HG02763 (cell line): ENCODE data around the gene TPSD1.
"Not testable (repeated sequence)": the region's sequence is repeated elsewhere in the genome, so short reads cannot be mapped to it uniquely, and the experiment has no call there.

Experiments
- ATAC-seq: cut with Tn5 transposase; IDR thresholded peaks from one replicate; pipeline ENCODE4 v1.9.1; 2021; ENCODE audit warnings: mild to moderate bottlenecking, moderate library complexity; ENCODE audit not compliant: unreplicated experiment

Gene TPSD1

DNA sequence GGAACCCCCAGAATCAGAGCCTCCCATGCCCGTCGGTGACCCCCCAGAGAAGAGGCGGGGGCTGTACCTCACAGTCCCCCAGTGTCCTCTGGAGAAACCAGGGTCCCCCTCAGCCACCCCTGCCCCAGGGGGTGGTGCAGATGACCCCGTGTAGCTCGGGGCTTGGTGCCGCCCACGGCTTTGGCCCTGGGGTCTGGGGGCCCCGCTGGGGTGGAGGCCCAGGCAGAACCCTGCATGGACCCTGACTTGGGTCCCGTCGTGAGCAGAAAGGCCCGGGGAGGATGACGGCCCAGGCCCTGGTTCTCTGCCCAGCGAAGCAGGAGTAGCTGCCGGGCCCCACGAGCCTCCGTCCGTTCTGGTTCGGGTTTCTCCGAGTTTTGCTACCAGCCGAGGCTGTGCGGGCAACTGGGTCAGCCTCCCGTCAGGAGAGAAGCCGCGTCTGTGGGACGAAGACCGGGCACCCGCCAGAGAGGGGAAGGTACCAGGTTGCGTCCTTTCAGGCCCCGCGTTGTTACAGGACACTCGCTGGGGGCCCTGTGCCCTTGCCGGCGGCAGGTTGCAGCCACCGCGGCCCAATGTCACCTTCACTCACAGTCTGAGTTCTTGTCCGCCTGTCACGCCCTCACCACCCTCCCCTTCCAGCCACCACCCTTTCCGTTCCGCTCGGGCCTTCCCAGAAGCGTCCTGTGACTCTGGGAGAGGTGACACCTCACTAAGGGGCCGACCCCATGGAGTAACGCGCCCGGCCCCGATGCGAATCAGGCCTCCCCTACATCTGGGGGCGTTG, 34.8 kb upstream of the TPSD1 start:
- ATAC-seq = no peak

DNA sequence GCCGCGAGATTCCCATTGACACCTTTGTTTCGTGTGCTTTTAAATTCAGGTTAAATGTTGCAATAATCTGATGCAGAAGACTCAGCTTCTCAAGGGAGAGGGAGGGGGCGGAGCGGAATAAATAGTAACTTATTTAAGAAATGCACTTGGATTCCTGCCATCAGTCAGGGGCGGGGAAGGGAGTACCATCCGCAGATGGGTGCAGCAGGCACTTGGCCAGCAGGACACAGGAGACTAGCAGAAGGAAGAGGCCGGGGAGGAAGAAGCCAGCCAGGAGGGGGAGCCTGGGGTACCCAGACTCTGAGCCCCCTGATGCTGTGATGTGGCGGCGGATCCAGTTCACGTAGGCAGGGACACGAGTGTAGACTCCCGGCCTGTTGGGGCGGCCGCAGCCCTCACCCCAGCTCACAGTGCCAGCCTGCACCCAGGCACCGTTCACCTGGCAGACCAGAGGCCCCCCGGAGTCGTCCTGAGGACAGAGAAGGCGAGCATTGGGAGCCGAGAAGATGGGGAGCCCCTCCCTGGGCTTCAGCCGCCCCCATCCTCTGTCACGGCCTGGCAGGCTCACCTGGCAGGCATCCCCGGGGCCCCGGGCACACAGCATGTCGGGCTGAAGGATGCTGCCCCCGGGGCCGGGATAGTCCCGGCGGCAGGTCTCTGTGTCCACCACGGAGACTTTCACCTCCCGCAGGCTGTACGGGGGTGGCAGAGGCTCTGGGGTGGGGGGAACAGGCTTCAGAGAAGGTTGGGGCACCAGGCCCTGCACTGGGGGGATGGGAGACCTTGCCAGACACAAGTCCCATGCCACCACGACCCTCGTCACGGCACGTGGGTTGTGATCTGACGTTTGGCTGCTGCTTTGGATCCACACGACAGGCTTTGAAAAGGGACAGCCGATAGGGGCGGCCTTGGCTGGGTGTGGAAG, 34.0 kb upstream of the TPSD1 start:
- ATAC-seq = no peak

DNA sequence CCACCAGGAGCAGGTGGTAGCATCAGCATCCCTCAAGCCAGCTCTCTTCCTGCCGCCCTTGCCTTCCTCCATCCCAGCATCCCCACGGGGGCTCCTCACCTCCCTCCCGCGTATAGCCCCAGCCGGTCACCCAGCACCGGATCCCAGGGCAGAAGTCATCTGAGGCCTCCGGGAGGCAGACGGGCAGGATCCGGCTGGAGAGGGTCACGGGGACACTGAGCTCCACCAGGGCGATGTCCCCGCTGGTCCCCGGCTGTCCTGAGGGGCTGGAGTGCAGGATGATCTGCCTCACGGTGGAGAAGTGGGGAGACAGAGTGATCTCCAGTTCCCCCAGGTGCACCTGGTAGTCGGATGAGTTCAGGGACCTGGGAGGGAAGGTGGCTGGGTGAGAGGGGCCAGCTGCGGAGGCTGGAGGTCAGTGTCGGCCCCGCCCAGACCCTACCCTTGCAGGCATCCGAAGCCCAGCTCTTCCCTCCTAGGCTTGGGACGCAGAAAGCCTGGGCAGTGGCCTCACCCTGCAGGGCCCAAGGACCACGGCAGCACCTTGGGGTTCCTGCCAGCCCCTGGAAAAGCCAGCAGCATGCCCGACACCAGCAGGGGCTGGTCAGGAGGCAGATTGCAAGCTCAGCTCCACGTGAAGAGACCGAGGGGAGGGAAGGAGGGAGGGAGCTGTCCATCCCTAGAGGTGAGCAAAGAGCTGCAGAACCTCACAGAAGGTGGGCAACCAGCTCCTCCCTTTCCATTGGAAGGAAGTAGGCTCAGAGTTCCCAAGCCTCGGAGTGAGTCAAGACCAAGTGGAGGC, 33.1 kb upstream of the TPSD1 start:
- no peak for ATAC-seq

DNA sequence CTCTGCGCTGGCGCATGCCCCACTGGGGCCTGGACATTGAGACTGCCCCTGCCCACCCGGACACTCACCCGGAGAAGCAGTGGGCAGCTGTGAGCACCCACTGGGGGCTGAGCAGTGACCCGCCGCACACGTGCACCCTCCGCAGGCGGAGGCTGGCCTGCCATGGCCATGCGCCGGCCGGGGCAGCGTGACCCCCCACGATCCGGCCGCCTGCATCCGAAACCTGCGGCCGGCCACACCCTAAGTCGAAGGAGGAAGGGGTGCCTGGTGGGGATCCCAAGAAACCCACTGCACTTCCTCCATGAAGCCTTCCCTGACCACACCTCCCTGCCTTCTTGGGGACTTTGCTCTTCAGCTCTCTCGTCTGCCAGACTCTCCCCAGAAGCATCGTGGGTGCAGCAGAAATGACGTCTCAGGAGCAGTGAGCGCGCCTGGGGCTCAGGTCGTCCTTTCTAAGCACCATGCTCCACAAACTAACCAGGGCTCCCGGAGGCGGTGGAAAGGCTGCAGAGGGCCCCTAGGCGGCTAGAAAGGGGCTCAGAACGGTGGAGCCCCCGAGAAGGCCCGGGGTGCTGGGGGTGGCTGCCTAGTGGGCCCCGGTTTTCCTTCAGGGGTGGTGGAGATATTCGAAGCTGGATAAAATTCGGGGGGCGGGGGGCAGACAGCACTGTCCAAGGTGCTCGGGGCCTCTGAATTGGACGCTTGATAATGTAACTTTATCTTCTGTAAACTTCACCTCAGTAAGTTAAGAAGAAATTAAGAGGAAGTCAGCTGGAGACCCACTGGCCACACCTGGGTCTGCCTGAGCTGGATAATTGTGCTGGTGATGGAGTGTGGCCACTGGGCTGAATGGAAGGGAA, 32.3 kb upstream of the TPSD1 start:
- ATAC-seq = no peak

DNA sequence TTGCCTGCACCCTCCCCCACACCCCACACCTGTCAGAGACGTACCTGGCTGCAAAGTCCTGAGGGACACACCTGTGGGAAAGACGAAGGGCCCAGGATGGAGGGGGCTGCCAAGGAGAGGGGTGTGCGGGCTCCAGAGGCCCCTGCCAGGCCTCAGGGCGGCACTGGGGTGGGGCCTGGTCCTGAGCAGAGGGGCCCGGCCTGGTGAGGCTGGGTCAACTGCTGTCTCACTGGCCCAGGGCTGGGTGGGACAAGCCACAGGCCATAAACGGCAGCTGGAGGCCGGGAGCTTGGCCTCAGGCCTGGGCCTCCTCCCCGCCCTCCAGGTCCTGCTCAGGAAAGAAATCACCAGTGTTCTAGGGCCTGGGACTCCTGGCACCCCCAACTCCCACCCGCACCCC, 31.3 kb upstream of the TPSD1 start:
- no peak for ATAC-seq

DNA sequence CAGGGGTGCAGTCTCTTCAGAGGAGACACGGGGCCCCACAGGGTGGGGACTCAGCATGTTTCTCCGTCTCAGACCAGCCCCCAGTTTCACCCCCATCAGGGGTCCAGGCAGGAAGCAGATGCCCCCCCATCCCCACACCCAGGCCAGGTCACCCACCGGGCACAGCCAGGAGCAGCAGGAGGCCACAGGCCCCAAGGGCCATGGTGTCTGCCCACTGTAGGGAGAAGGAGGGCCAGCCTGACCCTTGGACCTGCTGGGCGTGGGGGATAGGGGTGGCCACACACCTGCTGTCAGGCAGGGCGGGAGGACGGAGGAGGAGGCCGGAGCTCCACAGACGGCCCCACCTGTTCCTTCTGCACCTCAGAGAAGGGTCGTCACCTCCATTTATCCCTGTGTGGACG, 30.8 kb upstream of the TPSD1 start, which contains the start of gene TPSG1:
Gene TPSG1, minus strand, starts transcription at position 218 of the 401 bp plus-strand sequence. Its CDS starts 16 bp downstream, at position 202.
- no peak for ATAC-seq

DNA sequence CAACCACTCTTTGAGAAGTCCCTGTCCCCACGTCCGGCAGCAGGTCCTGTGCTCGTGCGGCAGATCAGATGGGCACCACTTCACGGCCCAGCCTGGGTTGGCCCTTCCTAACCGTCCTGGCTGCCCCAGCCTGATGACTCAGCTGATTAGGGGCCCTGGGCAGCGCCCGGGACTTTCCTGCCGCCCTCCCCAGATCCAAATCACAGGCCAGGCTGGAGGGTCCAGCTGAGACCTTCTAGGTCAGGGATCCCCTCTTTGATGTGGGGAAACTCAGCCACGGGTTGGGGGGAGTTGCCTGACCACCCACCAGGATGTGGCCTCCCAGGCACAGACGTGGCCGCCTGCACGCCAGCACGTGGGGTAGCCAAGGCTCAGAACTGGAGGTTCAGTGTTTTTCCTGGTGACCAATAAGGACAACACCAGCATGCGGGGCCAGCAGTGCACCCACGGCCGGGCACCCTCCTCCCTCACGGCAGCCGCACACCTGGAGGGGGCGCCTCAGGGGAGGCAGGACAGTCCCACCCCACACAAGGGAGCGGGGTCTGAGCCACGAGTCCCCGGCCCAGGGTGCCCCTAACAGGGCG, 30.0 kb upstream of the TPSD1 start:
- ATAC-seq = not testable (repeated sequence)

DNA sequence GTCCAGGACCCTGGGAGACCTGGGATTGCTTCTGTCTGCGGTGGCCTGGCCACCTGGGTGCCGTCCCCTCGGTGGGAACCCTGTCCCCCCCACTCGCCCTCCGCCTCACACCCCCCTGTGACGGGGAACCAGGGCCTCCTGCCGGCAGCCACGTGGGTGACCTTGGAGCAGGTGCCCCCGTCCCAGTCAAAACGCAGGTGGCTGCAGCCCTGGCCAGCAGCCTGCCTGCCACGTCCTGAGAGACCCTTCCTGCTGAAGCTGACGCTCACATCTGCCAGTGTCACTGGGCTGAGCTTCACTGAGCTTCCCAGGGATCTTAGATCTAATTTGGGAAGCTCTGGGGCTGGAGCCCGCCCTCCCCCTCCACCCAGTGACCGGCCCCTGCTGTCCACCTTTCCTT, 29.2 kb upstream of the TPSD1 start:
- ATAC-seq = not testable (repeated sequence)

DNA sequence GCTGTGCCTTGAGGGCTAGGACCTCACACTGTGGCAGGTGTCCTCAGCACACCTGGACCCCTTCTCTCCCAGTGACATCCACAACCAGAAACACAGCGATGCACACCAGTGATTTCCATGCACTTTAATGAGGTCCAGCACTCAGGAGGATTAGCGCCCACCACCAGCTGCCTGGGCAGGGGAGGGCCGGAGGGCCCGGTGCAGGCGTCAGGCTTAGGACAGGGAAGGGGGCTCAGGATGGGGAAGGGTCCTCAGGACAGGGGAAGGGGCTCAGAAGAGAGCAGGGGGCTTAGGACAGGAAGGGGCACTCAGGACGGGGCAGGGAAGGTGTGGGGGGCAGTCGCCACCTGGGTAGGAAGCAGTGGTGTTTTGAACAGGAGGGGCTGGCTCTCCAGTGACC, 27.6 kb upstream of the TPSD1 start:
- ATAC-seq = not testable (repeated sequence)

DNA sequence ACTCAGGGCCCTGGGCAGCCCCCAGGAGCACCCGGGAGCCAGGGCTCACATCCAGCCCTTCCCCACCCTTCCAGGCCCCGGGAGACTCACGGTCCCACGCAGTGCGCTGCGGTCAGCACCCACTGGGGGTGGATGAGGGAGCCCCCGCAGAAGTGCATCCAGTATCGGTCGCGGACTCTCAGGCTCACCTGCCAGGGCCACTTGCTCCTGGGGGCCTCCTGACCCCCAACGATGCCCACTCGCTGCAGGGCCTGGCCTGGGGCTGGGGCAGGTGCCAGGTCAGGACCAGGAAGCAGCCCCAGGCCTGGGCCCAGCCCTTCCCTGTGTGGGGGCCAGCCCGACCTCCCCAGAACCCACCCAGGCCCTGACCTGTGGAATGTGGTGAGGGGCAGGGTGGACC, 26.4 kb upstream of the TPSD1 start:
- ATAC-seq = not testable (repeated sequence)

DNA sequence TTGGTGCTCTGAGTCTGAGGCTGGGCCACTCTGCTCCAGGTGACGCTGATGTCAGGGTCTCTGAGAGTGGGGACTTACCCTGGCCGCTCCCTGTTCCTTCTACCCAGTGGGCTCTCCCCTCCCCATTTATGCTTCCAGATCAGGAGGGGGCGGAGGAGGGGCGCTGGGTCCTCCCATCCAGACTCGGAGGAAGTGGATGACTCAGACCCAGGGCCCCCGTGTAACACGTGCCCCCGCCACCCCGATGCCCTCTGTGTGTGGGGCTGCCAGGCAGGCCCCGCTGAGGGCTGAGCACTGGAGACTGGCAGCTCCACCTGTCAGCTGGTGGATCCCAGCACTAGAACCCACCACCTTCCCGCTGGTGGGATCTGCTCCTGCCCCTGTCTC, 25.8 kb upstream of the TPSD1 start, which contains the start of gene TPSB2:
Gene TPSB2, minus strand, starts transcription at position 101 of the 387 bp plus-strand sequence. CDS start 233 bp downstream, outside the sequence.
- ATAC-seq = not testable (repeated sequence)

DNA sequence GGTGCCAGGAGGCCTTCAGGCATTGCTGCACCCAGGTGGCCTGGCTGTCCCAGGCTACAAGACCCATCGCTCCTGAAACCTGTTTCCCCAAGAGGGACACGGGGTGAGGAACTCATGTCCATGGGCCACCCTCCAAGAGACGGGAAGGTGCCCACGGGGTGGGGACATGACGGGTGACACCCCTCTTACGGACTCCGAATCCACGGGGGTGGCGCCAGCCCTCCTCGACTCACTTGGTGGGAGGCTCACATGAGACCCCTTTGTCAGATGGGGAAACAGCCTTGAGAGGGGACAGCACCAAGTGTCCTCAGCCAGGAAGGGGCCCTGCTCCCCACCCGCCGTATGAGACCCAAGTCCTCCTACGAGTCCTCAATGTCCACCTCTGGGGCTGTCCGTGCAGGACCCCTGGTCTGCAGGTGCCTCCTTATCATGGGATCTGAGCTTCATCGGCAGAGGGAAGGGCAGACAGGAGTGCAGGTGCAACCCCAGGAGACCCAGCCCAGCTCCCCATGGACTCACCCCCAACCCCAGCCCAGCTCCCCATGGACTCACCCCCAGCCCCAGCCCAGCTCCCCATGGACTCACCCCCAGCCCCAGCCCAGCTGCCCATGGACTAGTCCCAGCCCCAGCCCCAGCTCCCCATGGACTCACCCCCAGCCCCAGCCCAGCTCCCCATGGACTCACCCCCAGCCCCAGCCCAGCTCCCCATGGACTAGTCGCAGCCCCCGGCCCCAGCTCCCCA, 25.2 kb upstream of the TPSD1 start:
- not testable (repeated sequence) for ATAC-seq

DNA sequence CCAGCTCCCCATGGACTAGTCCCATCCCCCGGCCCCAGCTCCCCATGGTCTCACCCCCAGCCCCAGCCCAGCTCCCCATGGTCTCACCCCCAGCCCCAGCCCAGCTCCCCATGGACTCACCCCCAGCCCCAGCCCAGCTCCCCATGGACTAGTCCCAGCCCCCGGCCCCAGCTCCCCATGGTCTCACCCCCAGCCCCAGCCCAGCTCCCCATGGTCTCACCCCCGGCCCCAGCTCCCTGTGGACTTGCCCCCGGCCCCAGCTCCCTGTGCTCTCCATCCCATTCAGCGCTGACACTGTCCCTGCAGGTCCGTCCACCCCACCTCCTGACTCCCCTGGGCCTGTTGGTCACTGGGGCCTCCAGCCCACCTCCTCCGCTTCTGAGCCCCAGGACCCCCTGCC, 24.6 kb upstream of the TPSD1 start:
- ATAC-seq = not testable (repeated sequence)

DNA sequence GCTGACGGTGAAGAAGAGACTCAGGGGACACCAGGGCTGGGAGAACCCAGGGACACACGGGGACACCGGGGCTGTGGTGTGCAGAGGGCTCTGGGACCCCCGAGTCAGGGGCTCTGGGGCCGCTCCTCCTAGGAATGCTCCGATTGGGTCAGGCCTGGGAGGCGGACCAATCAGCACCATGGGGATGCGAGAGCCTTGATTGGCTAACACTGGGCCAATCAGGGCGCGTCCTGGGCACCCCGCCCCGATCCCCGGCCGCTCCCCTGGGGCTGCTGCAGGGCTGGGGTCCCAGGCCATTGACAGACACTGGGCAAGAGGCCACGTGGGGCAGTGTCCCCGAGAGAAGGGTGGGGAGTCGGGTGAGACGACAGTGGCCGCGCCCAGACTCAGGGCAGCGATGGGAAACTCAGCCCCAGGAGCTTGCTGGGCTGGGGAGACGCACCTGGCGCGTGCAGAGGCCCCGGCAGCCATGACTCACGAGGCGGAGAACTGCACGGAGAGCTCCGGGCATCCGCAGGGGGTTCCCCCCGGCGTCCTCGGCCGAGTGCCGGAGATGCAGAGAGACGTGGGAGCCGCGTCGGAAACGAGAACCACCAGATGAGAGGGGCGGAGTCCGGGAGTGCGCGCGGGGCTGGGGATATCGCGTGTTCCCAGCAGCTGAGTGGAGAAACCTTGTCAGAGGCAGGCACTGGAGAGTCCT, 23.7 kb upstream of the TPSD1 start:
- ATAC-seq = not testable (repeated sequence)

DNA sequence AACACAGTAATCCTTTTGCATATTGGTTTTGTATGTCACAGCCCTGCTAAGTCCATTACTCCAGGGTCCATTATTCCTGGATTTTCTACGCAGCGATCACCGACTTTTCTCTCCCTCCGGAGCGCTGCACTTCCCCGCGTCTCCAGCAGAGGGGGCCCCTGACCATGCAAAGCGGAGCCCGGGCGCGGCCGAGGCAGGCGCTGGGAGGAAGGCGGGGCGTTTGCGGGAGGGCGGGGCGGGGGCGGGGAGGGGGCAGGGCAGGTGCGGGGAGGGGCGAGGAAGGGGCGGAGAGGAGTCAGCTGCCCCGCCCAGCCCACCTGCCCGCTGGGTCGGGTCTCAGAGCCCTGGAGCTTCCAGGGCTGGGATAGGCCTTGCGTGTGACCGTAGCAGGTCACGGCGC, 19.2 kb upstream of the TPSD1 start:
- ATAC-seq = not testable (repeated sequence)

DNA sequence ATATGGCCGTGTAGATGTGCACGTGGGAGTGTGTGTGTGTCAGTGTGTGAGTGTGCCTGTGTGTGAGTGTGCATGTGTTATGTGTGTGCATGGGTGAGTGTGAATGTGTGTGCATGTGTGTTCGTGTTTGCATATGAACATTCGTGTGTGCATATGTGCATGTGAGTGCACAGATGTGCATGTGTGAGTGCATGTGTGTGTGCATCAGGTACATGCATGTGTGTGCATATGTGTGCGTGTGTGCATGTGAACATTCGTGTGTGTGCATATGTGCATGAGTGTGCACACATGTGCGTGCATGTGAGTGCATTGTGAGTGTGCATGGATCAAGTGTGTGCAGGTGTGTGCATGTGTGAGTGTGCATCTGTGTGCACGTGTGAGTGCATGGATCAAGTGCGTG, 17.9 kb upstream of the TPSD1 start:
- ATAC-seq = no peak

DNA sequence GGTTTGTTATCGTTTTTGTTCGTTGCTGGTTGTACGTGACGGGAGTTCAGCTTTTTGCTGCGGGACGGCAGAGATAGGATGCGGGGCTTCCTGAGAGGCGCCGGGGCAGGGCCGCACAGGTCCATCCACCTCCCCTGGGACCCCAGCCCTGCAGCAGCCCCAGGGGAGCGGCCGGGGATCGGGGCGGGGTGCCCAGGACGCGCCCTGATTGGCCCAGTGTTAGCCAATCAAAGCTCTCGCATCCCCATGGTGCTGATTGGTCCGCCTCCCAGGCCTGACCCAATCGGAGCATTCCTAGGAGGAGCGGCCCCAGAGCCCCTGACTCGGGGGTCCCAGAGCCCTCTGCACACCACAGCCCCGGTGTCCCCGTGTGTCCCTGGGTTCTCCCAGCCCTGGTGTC, 17.0 kb upstream of the TPSD1 start:
- not testable (repeated sequence) for ATAC-seq

DNA sequence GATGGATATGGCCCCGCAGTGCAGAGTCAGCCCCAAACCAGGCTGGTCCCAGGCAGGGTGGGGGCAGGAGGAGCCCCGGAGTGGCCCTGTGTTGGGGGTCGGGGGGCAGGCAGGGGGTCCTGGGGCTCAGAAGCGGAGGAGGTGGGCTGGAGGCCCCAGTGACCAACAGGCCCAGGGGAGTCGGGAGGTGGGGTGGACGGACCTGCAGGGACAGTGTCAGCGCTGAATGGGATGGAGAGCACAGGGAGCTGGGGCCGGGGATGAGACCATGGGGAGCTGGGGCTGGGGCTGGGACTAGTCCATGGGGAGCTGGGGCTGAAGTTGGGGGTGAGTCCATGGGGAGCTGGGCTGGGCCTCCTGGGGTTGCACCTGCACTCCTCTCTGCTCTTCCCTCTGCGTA, 16.3 kb upstream of the TPSD1 start:
- not testable (repeated sequence) for ATAC-seq
